ENCODE data around the gene FADS3. TPM values are rescaled to one million over a fixed set of nuclear protein-coding genes. Genes with fewer than 3 reads are reported as not detected.

Gene FADS3
- total RNA-seq, 1 experiment from 2014 or later = 65.8 TPM

DNA sequence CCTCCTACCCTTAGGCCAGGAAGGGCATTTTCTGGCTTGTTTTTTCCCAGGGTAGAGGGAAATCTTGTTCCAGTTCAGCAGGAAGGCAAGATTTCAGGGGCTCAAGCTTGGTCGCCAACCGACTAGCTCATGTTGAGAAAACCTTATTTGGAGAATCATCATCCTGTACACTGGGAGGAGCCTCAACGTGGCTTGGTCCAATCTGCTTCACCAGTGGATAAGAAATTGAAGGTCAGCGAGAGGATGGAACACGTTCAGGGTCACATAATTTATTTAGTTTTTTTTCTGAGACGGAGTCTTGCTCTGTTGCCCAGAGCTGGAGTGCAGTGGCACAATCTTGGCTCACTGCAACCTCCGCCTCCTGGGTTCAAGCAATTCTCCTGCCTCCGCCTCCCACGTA, 42.7 kb downstream of the FADS3 start:
- no peak overlapping the region for H2AFZ ChIP-seq (ENCODE audit: low read depth, low read length, poor library complexity, severe bottlenecking)
- TF ChIP-seq ELF1 (IDR thresholded peaks at IDR 0.05; ENCODE audit: borderline replicate concordance, low read depth) = no peak
- TF ChIP-seq MAX (IDR thresholded peaks at IDR 0.05) = no peak
- TF ChIP-seq ZNF274 (IDR thresholded peaks at IDR 0.05; ENCODE audit: low read depth, low read length) = no peak
- H4K20me1 ChIP-seq (ENCODE audit: insufficient read depth) = no peaks in the 10 kb centered on the region
- no peaks in the 10 kb centered on the region for H3K79me2 ChIP-seq (ENCODE audit: insufficient read depth, low read length)
- no TSS peak for BruUV-seq (replicated peaks)
- ATAC-seq = no peak
- no peaks in the 10 kb centered on the region for H3K36me3 ChIP-seq (ENCODE audit: control insufficient read depth in 1 of 2, insufficient read depth in 2 of 2, low read length in 2 of 2)
- POLR2A ChIA-PET = no interaction called here
- H3K4me1 ChIP-seq (ENCODE audit: control insufficient read depth in 1 of 2, insufficient read depth in 2 of 2, low read length in 2 of 2) = no peaks in the 10 kb centered on the region
- no peaks in the 10 kb centered on the region for H3K9me3 ChIP-seq (ENCODE audit: control insufficient read depth in 1 of 2, insufficient read depth in 1 of 2, low read depth in 1 of 2, low read length in 2 of 2)
- DNase-seq (ENCODE audit: low read depth, low spot score) = no peak
- H3K9ac ChIP-seq (ENCODE audit: low read length) = no peak overlapping the region
- H3K4me3 ChIP-seq (replicated peaks in 1 of 2; ENCODE audit: low read depth in 1 of 2, low read length in 2 of 2) = no peak overlapping the region
- CTCF ChIA-PET = no interaction called here
- no peaks in the 10 kb centered on the region for H3K9me2 ChIP-seq (ENCODE audit: insufficient read depth)
- no peak overlapping the region for H3K27ac ChIP-seq (ENCODE audit: low read depth, low read length)
- H3K27me3 ChIP-seq (ENCODE audit: insufficient read depth, low read length) = no peaks in the 10 kb centered on the region
- H3K4me2 ChIP-seq (ENCODE audit: low read length) = no peak overlapping the region
- RAD21 ChIA-PET (ENCODE audit: low non-redundant PET in 1 of 2, low total read pairs in 2 of 2, uncharacterized antibody in 2 of 2, unreplicated experiment in 2 of 2) = no interaction called here
- intact Hi-C loops (cut with micrococcal nuclease) = no loop called here

- ChIA-PET RAD21 (ENCODE audit: low non-redundant PET in 1 of 2, low total read pairs in 2 of 2, uncharacterized antibody in 2 of 2, unreplicated experiment in 2 of 2) (no interaction called here), CTCF (no interaction called here), POLR2A (no interaction called here)
- Histone ChIP-seq H4K20me1 (ENCODE audit: insufficient read depth) (no peaks in the 10 kb centered on the region), H3K27ac (ENCODE audit: low read depth, low read length) (no peak overlapping the region), H3K27me3 (ENCODE audit: insufficient read depth, low read length) (no peaks in the 10 kb centered on the region), H3K79me2 (ENCODE audit: insufficient read depth, low read length) (no peaks in the 10 kb centered on the region), H3K36me3 (ENCODE audit: control insufficient read depth in 1 of 2, insufficient read depth in 2 of 2, low read length in 2 of 2) (no peaks in the 10 kb centered on the region), H3K9ac (ENCODE audit: low read length) (no peak overlapping the region), H3K4me3 (replicated peaks in 1 of 2; ENCODE audit: low read depth in 1 of 2, low read length in 2 of 2) (no peak overlapping the region), H3K4me1 (ENCODE audit: control insufficient read depth in 1 of 2, insufficient read depth in 2 of 2, low read length in 2 of 2) (no peaks in the 10 kb centered on the region), H3K4me2 (ENCODE audit: low read length) (no peak overlapping the region), H2AFZ (ENCODE audit: low read depth, low read length, poor library complexity, severe bottlenecking) (no peak overlapping the region), H3K9me2 (ENCODE audit: insufficient read depth) (no peaks in the 10 kb centered on the region), H3K9me3 (ENCODE audit: control insufficient read depth in 1 of 2, insufficient read depth in 1 of 2, low read depth in 1 of 2, low read length in 2 of 2) (no peaks in the 10 kb centered on the region)
- DNase-seq (ENCODE audit: low read depth, low spot score) (no peak), ATAC-seq (no peak)
- intact Hi-C loops (cut with micrococcal nuclease) = no loop called here
- BruUV-seq (replicated peaks) = no TSS peak
- TF ChIP-seq, protein P1, sequence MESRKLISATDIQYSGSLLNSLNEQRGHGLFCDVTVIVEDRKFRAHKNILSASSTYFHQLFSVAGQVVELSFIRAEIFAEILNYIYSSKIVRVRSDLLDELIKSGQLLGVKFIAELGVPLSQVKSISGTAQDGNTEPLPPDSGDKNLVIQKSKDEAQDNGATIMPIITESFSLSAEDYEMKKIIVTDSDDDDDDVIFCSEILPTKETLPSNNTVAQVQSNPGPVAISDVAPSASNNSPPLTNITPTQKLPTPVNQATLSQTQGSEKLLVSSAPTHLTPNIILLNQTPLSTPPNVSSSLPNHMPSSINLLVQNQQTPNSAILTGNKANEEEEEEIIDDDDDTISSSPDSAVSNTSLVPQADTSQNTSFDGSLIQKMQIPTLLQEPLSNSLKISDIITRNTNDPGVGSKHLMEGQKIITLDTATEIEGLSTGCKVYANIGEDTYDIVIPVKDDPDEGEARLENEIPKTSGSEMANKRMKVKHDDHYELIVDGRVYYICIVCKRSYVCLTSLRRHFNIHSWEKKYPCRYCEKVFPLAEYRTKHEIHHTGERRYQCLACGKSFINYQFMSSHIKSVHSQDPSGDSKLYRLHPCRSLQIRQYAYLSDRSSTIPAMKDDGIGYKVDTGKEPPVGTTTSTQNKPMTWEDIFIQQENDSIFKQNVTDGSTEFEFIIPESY (IDR thresholded peaks at IDR 0.05; ENCODE audit: extremely low read depth, insufficient replicate concordance, low read length) = no peak
- TF ChIP-seq EZH2phosphoT487 (IDR thresholded peaks at IDR 0.05; ENCODE audit: borderline replicate concordance) = no peak
- TF ChIP-seq FOSL1 (IDR thresholded peaks at IDR 0.05; ENCODE audit: low read depth) = no peak
- no peak for TF ChIP-seq ZNF274 (IDR thresholded peaks at IDR 0.05; ENCODE audit: low read depth, low read length)
- TF ChIP-seq, protein P2, sequence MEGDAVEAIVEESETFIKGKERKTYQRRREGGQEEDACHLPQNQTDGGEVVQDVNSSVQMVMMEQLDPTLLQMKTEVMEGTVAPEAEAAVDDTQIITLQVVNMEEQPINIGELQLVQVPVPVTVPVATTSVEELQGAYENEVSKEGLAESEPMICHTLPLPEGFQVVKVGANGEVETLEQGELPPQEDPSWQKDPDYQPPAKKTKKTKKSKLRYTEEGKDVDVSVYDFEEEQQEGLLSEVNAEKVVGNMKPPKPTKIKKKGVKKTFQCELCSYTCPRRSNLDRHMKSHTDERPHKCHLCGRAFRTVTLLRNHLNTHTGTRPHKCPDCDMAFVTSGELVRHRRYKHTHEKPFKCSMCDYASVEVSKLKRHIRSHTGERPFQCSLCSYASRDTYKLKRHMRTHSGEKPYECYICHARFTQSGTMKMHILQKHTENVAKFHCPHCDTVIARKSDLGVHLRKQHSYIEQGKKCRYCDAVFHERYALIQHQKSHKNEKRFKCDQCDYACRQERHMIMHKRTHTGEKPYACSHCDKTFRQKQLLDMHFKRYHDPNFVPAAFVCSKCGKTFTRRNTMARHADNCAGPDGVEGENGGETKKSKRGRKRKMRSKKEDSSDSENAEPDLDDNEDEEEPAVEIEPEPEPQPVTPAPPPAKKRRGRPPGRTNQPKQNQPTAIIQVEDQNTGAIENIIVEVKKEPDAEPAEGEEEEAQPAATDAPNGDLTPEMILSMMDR (IDR thresholded peaks at IDR 0.05 in 2 of 3, conservative IDR thresholded peaks at IDR 0.05 in 1 of 3; ENCODE audit: borderline replicate concordance in 1 of 3, insufficient read depth in 1 of 3, low read depth in 2 of 3, low read length in 2 of 3) = no peak
- TF ChIP-seq TCF7L2 (IDR thresholded peaks at IDR 0.05; ENCODE audit: borderline replicate concordance, extremely low read depth, insufficient read depth, insufficient read length) = no peak
- no peak for TF ChIP-seq REST (IDR thresholded peaks at IDR 0.05; ENCODE audit: low read depth)
- TF ChIP-seq SIN3A (IDR thresholded peaks at IDR 0.05; ENCODE audit: low read depth) = no peak
- TF ChIP-seq ELF1 (IDR thresholded peaks at IDR 0.05; ENCODE audit: borderline replicate concordance, low read depth) = no peak
Measured at GRCh38 chr11:61847914-61848581, 43.3 kb downstream of the FADS3 start.

Data from HCT116 (cell line).